ENCODE results near the gene GYPC.

DNA sequence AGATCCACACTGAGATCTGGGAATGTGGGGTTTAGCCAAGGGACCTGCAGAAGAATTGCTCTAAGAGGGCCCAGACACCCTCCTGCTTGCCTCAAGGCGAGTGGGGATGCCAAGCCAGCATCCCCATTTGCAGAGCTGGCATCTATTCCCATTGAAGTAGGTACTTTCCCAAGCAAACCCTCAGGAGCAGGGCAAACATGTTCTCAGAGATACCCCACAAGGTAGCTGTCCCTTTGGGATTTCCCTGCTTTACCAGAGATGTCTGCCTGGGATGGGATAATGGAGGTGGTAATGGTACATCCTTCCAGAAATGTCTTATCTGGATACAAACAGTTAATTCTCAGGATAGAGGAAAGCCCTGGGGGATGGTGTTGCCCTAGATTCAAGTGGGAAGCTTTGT lies 51.2 kb downstream of the GYPC start:
- TF ChIP-seq RELA (CRISPR knock-in tag; IDR thresholded peaks at IDR 0.05; ENCODE audit: borderline replicate concordance): no peak
- no peak for TF ChIP-seq CTCF (IDR thresholded peaks at IDR 0.05)
- no peak for TF ChIP-seq CREM (CRISPR knock-in tag; IDR thresholded peaks at IDR 0.05)
- no peak for TF ChIP-seq ZNF317 (CRISPR knock-in tag; IDR thresholded peaks at IDR 0.05; ENCODE audit: borderline replicate concordance, low read depth)
- TF ChIP-seq, protein P1, sequence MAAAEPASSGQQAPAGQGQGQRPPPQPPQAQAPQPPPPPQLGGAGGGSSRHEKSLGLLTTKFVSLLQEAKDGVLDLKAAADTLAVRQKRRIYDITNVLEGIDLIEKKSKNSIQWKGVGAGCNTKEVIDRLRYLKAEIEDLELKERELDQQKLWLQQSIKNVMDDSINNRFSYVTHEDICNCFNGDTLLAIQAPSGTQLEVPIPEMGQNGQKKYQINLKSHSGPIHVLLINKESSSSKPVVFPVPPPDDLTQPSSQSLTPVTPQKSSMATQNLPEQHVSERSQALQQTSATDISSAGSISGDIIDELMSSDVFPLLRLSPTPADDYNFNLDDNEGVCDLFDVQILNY (CRISPR knock-in tag; IDR thresholded peaks at IDR 0.05): no peak
- TF ChIP-seq NR3C1 (CRISPR knock-in tag; conservative IDR thresholded peaks at IDR 0.05; ENCODE audit: low read depth): no peak
- TF ChIP-seq TP53 (CRISPR knock-in tag; IDR thresholded peaks at IDR 0.05): no peak
- no peak for TF ChIP-seq FOXP1 (CRISPR knock-in tag; IDR thresholded peaks at IDR 0.05; ENCODE audit: borderline replicate concordance)
- TF ChIP-seq, protein P2, sequence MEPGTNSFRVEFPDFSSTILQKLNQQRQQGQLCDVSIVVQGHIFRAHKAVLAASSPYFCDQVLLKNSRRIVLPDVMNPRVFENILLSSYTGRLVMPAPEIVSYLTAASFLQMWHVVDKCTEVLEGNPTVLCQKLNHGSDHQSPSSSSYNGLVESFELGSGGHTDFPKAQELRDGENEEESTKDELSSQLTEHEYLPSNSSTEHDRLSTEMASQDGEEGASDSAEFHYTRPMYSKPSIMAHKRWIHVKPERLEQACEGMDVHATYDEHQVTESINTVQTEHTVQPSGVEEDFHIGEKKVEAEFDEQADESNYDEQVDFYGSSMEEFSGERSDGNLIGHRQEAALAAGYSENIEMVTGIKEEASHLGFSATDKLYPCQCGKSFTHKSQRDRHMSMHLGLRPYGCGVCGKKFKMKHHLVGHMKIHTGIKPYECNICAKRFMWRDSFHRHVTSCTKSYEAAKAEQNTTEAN (CRISPR knock-in tag; IDR thresholded peaks at IDR 0.05): no peak
- TF ChIP-seq, protein P3, sequence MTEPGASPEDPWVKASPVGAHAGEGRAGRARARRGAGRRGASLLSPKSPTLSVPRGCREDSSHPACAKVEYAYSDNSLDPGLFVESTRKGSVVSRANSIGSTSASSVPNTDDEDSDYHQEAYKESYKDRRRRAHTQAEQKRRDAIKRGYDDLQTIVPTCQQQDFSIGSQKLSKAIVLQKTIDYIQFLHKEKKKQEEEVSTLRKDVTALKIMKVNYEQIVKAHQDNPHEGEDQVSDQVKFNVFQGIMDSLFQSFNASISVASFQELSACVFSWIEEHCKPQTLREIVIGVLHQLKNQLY (CRISPR knock-in tag; IDR thresholded peaks at IDR 0.05): no peak
- no peak for TF ChIP-seq ZNF138 (CRISPR knock-in tag; conservative IDR thresholded peaks at IDR 0.05)
